Ascending aorta (tissue), 2 donors: ENCODE results near the gene PUDP. TPM values are rescaled to one million over a fixed set of nuclear protein-coding genes. Genes with fewer than 3 reads are reported as not detected.

Experiments
- DNase-seq, 2 donors: peaks; one replicate each; pipeline ENCODE4 v3.0.0-alpha.2; 2019; ENCODE audit warnings: low spot score in 2 of 2
- H3K27ac ChIP-seq, 2 donors: fragments of 200-600 bp; sonication (generic); one replicate each; pipeline ENCODE4 v1.5.1; 2016 to 2017; ENCODE audit warnings: mild to moderate bottlenecking in 1 of 2
- H3K27me3 ChIP-seq: fragments of 200-600 bp; sonication (generic); one replicate; pipeline ENCODE4 v1.5.1; 2017
- H3K36me3 ChIP-seq, 2 donors: fragments of 200-600 bp; sonication (generic); one replicate each; pipeline ENCODE4 v1.5.1; 2016
- H3K4me1 ChIP-seq, 2 donors: fragments of 200-600 bp; sonication (generic); one replicate each; pipeline ENCODE4 v1.5.1; 2016 to 2017; ENCODE audit warnings: mild to moderate bottlenecking in 1 of 2
- H3K4me3 ChIP-seq, 2 donors: fragments of 200-600 bp; sonication (generic); one replicate each; pipeline ENCODE4 v1.5.1; 2016 to 2017; ENCODE audit warnings: mild to moderate bottlenecking in 1 of 2
- H3K9me3 ChIP-seq, 2 donors: fragments of 200-600 bp; sonication (generic); one replicate each; pipeline ENCODE4 v1.5.1; 2016
- CTCF ChIP-seq, 3 experiments: fragments of 200-600 bp in 2 of 3; fragments of 450-650 bp in 1 of 3; sonication (generic) in 2 of 3; IDR thresholded peaks; one replicate each; pipeline ENCODE4 v1.5.1; 2016 to 2019; ENCODE audit warnings: antibody characterized with exemption in 3 of 3, mild to moderate bottlenecking in 1 of 3, moderate library complexity in 1 of 3
- intact Hi-C: fragments of 100-400 bp; cut with DNase I; formaldehyde crosslinking; loops from one replicate; pipeline ENCODE4 v1.15.1; 2023
- total RNA-seq: library from RNA; depleted of rRNA; stranded (reverse); fragments of >200 nt; gene quantifications from one replicate; pipeline ENCODE4 v1.1.0, GENCODE V29; 2016

Gene PUDP
- total RNA-seq, 1 donor from 2014 or later = 1.7 TPM

GRCh38 chrX:7068939-7069367 lies 79.0 kb downstream of the PUDP start:
- H3K36me3 ChIP-seq = no peaks in the 10 kb centered on the region
- no peak for DNase-seq
- intact Hi-C loops = no loop called here
- TF ChIP-seq CTCF (IDR thresholded peaks at IDR 0.05) = no peak
- no peaks in the 10 kb centered on the region for H3K4me1 ChIP-seq
- H3K4me3 ChIP-seq = no peak overlapping the region
- H3K9me3 ChIP-seq = no peaks in the 10 kb centered on the region
- no peaks in the 10 kb centered on the region for H3K27me3 ChIP-seq
- no peak overlapping the region for H3K27ac ChIP-seq

GRCh38 chrX:7067256-7067655 lies 80.7 kb downstream of the PUDP start:
- no peak for TF ChIP-seq CTCF (IDR thresholded peaks at IDR 0.05)
- Histone ChIP-seq H3K4me1 (no peaks in the 10 kb centered on the region), H3K36me3 (no peaks in the 10 kb centered on the region), H3K4me3 (no peak overlapping the region), H3K27me3 (no peaks in the 10 kb centered on the region), H3K9me3 (no peaks in the 10 kb centered on the region), H3K27ac (no peak overlapping the region)
- no peak for DNase-seq
- intact Hi-C loops = no loop called here

- no peaks in the 10 kb centered on the region for H3K36me3 ChIP-seq
- H3K9me3 ChIP-seq = no peaks in the 10 kb centered on the region
- TF ChIP-seq CTCF (IDR thresholded peaks at IDR 0.05) = no peak
- intact Hi-C loops = no loop called here
- no peaks in the 10 kb centered on the region for H3K4me1 ChIP-seq
- DNase-seq = no peak
- no peak overlapping the region for H3K4me3 ChIP-seq
- no peaks in the 10 kb centered on the region for H3K27me3 ChIP-seq
- no peak overlapping the region for H3K27ac ChIP-seq
These were observed 82.5 kb downstream of the PUDP start for GRCh38 chrX:7065473-7065872.

GRCh38 chrX:7062903-7063302 lies 85.0 kb downstream of the PUDP start:
- Histone ChIP-seq H3K9me3 (no peaks in the 10 kb centered on the region), H3K27me3 (no peaks in the 10 kb centered on the region), H3K36me3 (peaks cover 0 to under 1% of the 10 kb centered on the region in 2 donors), H3K4me3 (no peak overlapping the region), H3K27ac (no peak overlapping the region), H3K4me1 (no peaks in the 10 kb centered on the region)
- intact Hi-C loops = no loop called here
- DNase-seq = no peak
- no peak for TF ChIP-seq CTCF (IDR thresholded peaks at IDR 0.05)

- no peaks in the 10 kb centered on the region for H3K9me3 ChIP-seq
- TF ChIP-seq CTCF (IDR thresholded peaks at IDR 0.05) = no peak
- peaks cover 3 to 6% of the 10 kb centered on the region in 2 donors for H3K36me3 ChIP-seq
- intact Hi-C loops = no loop called here
- no peak for DNase-seq
- no peak overlapping the region for H3K27ac ChIP-seq
- no peaks in the 10 kb centered on the region for H3K4me1 ChIP-seq
- H3K4me3 ChIP-seq = no peak overlapping the region
- H3K27me3 ChIP-seq = no peaks in the 10 kb centered on the region
These were observed 85.7 kb downstream of the PUDP start for GRCh38 chrX:7062276-7062675.

- Histone ChIP-seq H3K4me3 (no peak overlapping the region), H3K27me3 (no peaks in the 10 kb centered on the region), H3K36me3 (peaks cover 3 to 11% of the 10 kb centered on the region in 2 donors), H3K27ac (no peak overlapping the region), H3K9me3 (no peaks in the 10 kb centered on the region), H3K4me1 (no peaks in the 10 kb centered on the region)
- no peak for DNase-seq
- intact Hi-C loops = no loop called here
- no peak for TF ChIP-seq CTCF (IDR thresholded peaks at IDR 0.05)
These were observed 86.5 kb downstream of the PUDP start for GRCh38 chrX:7061429-7061828.
